ENCODE measurements around the gene MMP28. TPM values are rescaled to one million over a fixed set of nuclear protein-coding genes. Genes with fewer than 3 reads are reported as not detected.

Gene MMP28
- total and polyA plus RNA-seq, 7 experiments from 2014 or later = 2.9 to 33.1 (median 14.8) TPM; not detected in 1

GRCh38 chr17:35788477-35789368 is 6.7 kb downstream of the MMP28 start:
- Histone ChIP-seq H3K27me3 (ENCODE audit: control insufficient read depth in 2 of 2, insufficient read depth in 2 of 2, low read length in 2 of 2) (no peaks in the 10 kb centered on the region), H3K27ac (ENCODE audit: low read depth, low read length) (peak overlapping the region; percentile 37), H3K9me3 (ENCODE audit: control insufficient read depth in 2 of 3, low read length in 3 of 3) (no peaks in the 10 kb centered on the region), H3K4me1 (ENCODE audit: control insufficient read depth in 2 of 2, insufficient read depth in 2 of 2, low read length in 2 of 2) (peaks cover 0 to 29% of the 10 kb centered on the region in 2 donors), H3K4me3 (ENCODE audit: low read length) (no peak overlapping the region), H3K36me3 (ENCODE audit: control insufficient read depth in 2 of 3, insufficient read depth in 3 of 3, low read length in 3 of 3) (no peaks in the 10 kb centered on the region)
- intact Hi-C loops (cut with micrococcal nuclease) = loop anchor here in 1 of 2 donors (2.0 kb wide), 1 partner anchor 16 kb away; no protein-coding TSS in a partner anchor
- no peaks in the 10 kb centered on the region for H3K36me3 Mint-ChIP-seq
- H3K27me3 Mint-ChIP-seq = peaks cover 0 to 62% (median 7%) of the 10 kb centered on the region in 5 donors
- peaks cover 2 to 69% (median 46%) of the 10 kb centered on the region in 7 donors for H3K4me1 Mint-ChIP-seq
- ChIA-PET CTCF (interaction anchor here (0.9 to 3.7 kb wide), 5 partner anchors 9 to 24 kb away, joined by 3 to 23 read pairs (median 5); partner anchors contain the start of gene TAF15), POLR2A (interaction anchor here (0.8 to 1.8 kb wide), 3 partner anchors 8 to 25 kb away, joined by 3 to 4 read pairs (median 3); no protein-coding TSS in a partner anchor)
- ATAC-seq = no peak
- H3K27ac Mint-ChIP-seq = peak overlapping the region in 8 of 9 donors; percentile 3 to 84 (median 66)
- DNase-seq = no peak
- H3K9me3 Mint-ChIP-seq = no peaks in the 10 kb centered on the region
- H3K4me3 Mint-ChIP-seq = peak overlapping the region in 9 of 10 donors; percentile 30 to 78 (median 58)

- intact Hi-C loops (cut with micrococcal nuclease) = no loop called here
- Mint-ChIP-seq H3K4me3 (no peak overlapping the region), H3K9me3 (no peaks in the 10 kb centered on the region), H3K36me3 (no peaks in the 10 kb centered on the region), H3K4me1 (peaks cover 0 to 52% (median 29%) of the 10 kb centered on the region in 7 donors), H3K27me3 (peaks cover 0 to 50% (median under 1%) of the 10 kb centered on the region in 5 donors), H3K27ac (peak overlapping the region in 2 of 9 donors; percentile 18 to 42)
- ChIA-PET POLR2A (interaction anchor here (0.6 to 1.0 kb wide), 3 partner anchors 10 to 941 kb away, joined by 3 to 4 read pairs (median 3); no protein-coding TSS in a partner anchor), CTCF (interaction anchor here (3.7 kb wide), 1 partner anchor 23 kb away, joined by 23 read pairs; no protein-coding TSS in a partner anchor)
- ATAC-seq = no peak
- peaks cover 0 to 22% of the 10 kb centered on the region in 2 donors for H3K4me1 ChIP-seq (ENCODE audit: control insufficient read depth in 2 of 2, insufficient read depth in 2 of 2, low read length in 2 of 2)
- no peak for DNase-seq
- no peaks in the 10 kb centered on the region for H3K9me3 ChIP-seq (ENCODE audit: control insufficient read depth in 2 of 3, low read length in 3 of 3)
- H3K27ac ChIP-seq (ENCODE audit: low read depth, low read length) = no peak overlapping the region
- no peaks in the 10 kb centered on the region for H3K36me3 ChIP-seq (ENCODE audit: control insufficient read depth in 2 of 3, insufficient read depth in 3 of 3, low read length in 3 of 3)
- no peaks in the 10 kb centered on the region for H3K27me3 ChIP-seq (ENCODE audit: control insufficient read depth in 2 of 2, insufficient read depth in 2 of 2, low read length in 2 of 2)
- no peak overlapping the region for H3K4me3 ChIP-seq (ENCODE audit: low read length)
Observed at GRCh38 chr17:35786941-35787432, 8.5 kb downstream of the MMP28 start.

GRCh38 chr17:35784895-35785294 is 10.5 kb downstream of the MMP28 start:
- peaks cover 0 to 14% of the 10 kb centered on the region in 2 donors for H3K4me1 ChIP-seq (ENCODE audit: control insufficient read depth in 2 of 2, insufficient read depth in 2 of 2, low read length in 2 of 2)
- H3K4me3 Mint-ChIP-seq = no peak overlapping the region
- H3K9me3 ChIP-seq (ENCODE audit: control insufficient read depth in 2 of 3, low read length in 3 of 3) = no peaks in the 10 kb centered on the region
- ATAC-seq = no peak
- peaks cover 0 to 38% (median 0%) of the 10 kb centered on the region in 5 donors for H3K27me3 Mint-ChIP-seq
- no peak overlapping the region for H3K4me3 ChIP-seq (ENCODE audit: low read length)
- H3K27ac Mint-ChIP-seq = no peak overlapping the region
- ChIA-PET CTCF (interaction anchor here (0.5 to 1.4 kb wide), 4 partner anchors 15 to 858 kb away, joined by 3 to 5 read pairs (median 4); no protein-coding TSS in a partner anchor), POLR2A (interaction anchor here (1.8 kb wide), 1 partner anchor 9 kb away, joined by 4 read pairs; no protein-coding TSS in a partner anchor)
- no peaks in the 10 kb centered on the region for H3K9me3 Mint-ChIP-seq
- intact Hi-C loops (cut with micrococcal nuclease) = no loop called here
- no peaks in the 10 kb centered on the region for H3K27me3 ChIP-seq (ENCODE audit: control insufficient read depth in 2 of 2, insufficient read depth in 2 of 2, low read length in 2 of 2)
- peaks cover 0 to 32% (median 24%) of the 10 kb centered on the region in 7 donors for H3K4me1 Mint-ChIP-seq
- DNase-seq = no peak
- peaks cover 0 to 6% (median 0%) of the 10 kb centered on the region in 5 donors for H3K36me3 Mint-ChIP-seq
- peaks cover 0 to 3% (median 0%) of the 10 kb centered on the region in 3 experiments for H3K36me3 ChIP-seq (ENCODE audit: control insufficient read depth in 2 of 3, insufficient read depth in 3 of 3, low read length in 3 of 3)
- H3K27ac ChIP-seq (ENCODE audit: low read depth, low read length) = no peak overlapping the region

- Mint-ChIP-seq H3K4me3 (no peak overlapping the region), H3K27me3 (peaks cover 0 to 21% (median 4%) of the 10 kb centered on the region in 5 donors), H3K27ac (peak overlapping the region in 1 of 9 donors; percentile 42), H3K4me1 (no peaks in the 10 kb centered on the region), H3K9me3 (no peaks in the 10 kb centered on the region), H3K36me3 (peaks cover 0 to 14% (median 0%) of the 10 kb centered on the region in 5 donors)
- intact Hi-C loops (cut with micrococcal nuclease) = no loop called here
- no peaks in the 10 kb centered on the region for H3K4me1 ChIP-seq (ENCODE audit: control insufficient read depth in 2 of 2, insufficient read depth in 2 of 2, low read length in 2 of 2)
- DNase-seq (no peak), ATAC-seq (no peak)
- ChIA-PET POLR2A (no interaction called here), CTCF (interaction anchor here (1.1 to 2.8 kb wide), 2 partner anchors 15 to 17 kb away, joined by 3 to 13 read pairs; partner anchors contain the start of gene MMP28)
- H3K4me3 ChIP-seq (ENCODE audit: low read length) = no peak overlapping the region
- H3K9me3 ChIP-seq (ENCODE audit: control insufficient read depth in 2 of 3, low read length in 3 of 3) = no peaks in the 10 kb centered on the region
- H3K36me3 ChIP-seq (ENCODE audit: control insufficient read depth in 2 of 3, insufficient read depth in 3 of 3, low read length in 3 of 3) = peaks cover 0 to 3% (median 0%) of the 10 kb centered on the region in 3 experiments
- H3K27ac ChIP-seq (ENCODE audit: low read depth, low read length) = no peak overlapping the region
- no peaks in the 10 kb centered on the region for H3K27me3 ChIP-seq (ENCODE audit: control insufficient read depth in 2 of 2, insufficient read depth in 2 of 2, low read length in 2 of 2)
Observed at GRCh38 chr17:35780950-35781349, 14.5 kb downstream of the MMP28 start.

- no peak overlapping the region for H3K27ac ChIP-seq (ENCODE audit: low read depth, low read length)
- peaks cover 0 to 27% (median 5%) of the 10 kb centered on the region in 5 donors for H3K27me3 Mint-ChIP-seq
- no peaks in the 10 kb centered on the region for H3K9me3 Mint-ChIP-seq
- H3K4me3 Mint-ChIP-seq = no peak overlapping the region
- no peak overlapping the region for H3K27ac Mint-ChIP-seq
- no peaks in the 10 kb centered on the region for H3K27me3 ChIP-seq (ENCODE audit: control insufficient read depth in 2 of 2, insufficient read depth in 2 of 2, low read length in 2 of 2)
- H3K9me3 ChIP-seq (ENCODE audit: control insufficient read depth in 2 of 3, low read length in 3 of 3) = no peaks in the 10 kb centered on the region
- H3K36me3 ChIP-seq (ENCODE audit: control insufficient read depth in 2 of 3, insufficient read depth in 3 of 3, low read length in 3 of 3) = peaks cover 0 to 3% (median 0%) of the 10 kb centered on the region in 3 experiments
- POLR2A ChIA-PET = no interaction called here
- peaks cover 0 to 14% (median 0%) of the 10 kb centered on the region in 5 donors for H3K36me3 Mint-ChIP-seq
- CTCF ChIA-PET = interaction anchor here (2.8 kb wide), 1 partner anchor 15 kb away, joined by 13 read pairs; no protein-coding TSS in a partner anchor
- H3K4me1 ChIP-seq (ENCODE audit: control insufficient read depth in 2 of 2, insufficient read depth in 2 of 2, low read length in 2 of 2) = no peaks in the 10 kb centered on the region
- intact Hi-C loops (cut with micrococcal nuclease) = no loop called here
- no peak overlapping the region for H3K4me3 ChIP-seq (ENCODE audit: low read length)
- DNase-seq (no peak), ATAC-seq (no peak)
- H3K4me1 Mint-ChIP-seq = peaks cover 0 to 3% (median 0%) of the 10 kb centered on the region in 7 donors
Observed at GRCh38 chr17:35778641-35779196, 16.7 kb downstream of the MMP28 start.

- Mint-ChIP-seq H3K9me3 (no peaks in the 10 kb centered on the region), H3K4me1 (peaks cover 0 to 5% (median 3%) of the 10 kb centered on the region in 7 donors), H3K36me3 (peaks cover 0 to 7% (median 0%) of the 10 kb centered on the region in 5 donors), H3K27me3 (peaks cover 0 to 31% (median 0%) of the 10 kb centered on the region in 5 donors), H3K27ac (no peak overlapping the region), H3K4me3 (no peak overlapping the region)
- ATAC-seq (no peak), DNase-seq (no peak)
- Histone ChIP-seq H3K4me3 (ENCODE audit: low read length) (no peak overlapping the region), H3K4me1 (ENCODE audit: control insufficient read depth in 2 of 2, insufficient read depth in 2 of 2, low read length in 2 of 2) (no peaks in the 10 kb centered on the region), H3K27me3 (ENCODE audit: control insufficient read depth in 2 of 2, insufficient read depth in 2 of 2, low read length in 2 of 2) (no peaks in the 10 kb centered on the region), H3K36me3 (ENCODE audit: control insufficient read depth in 2 of 3, insufficient read depth in 3 of 3, low read length in 3 of 3) (no peaks in the 10 kb centered on the region), H3K9me3 (ENCODE audit: control insufficient read depth in 2 of 3, low read length in 3 of 3) (no peaks in the 10 kb centered on the region), H3K27ac (ENCODE audit: low read depth, low read length) (no peak overlapping the region)
- intact Hi-C loops (cut with micrococcal nuclease) = no loop called here
- ChIA-PET CTCF (interaction anchor here (1.2 kb wide), 1 partner anchor 11 kb away, joined by 6 read pairs; no protein-coding TSS in a partner anchor), POLR2A (interaction anchor here (2.7 kb wide), 1 partner anchor 33 kb away, joined by 6 read pairs; the partner anchor contains the start of gene TAF15)
Observed at GRCh38 chr17:35775583-35775982, 19.9 kb downstream of the MMP28 start.

Data from naive thymus-derived CD4-positive, alpha-beta T cell (primary cell).